HEK293T (cell line): ENCODE data around the gene ADAMTS17.

Experiments used
- ARNT ChIP-seq: fragments of 450-650 bp; IDR thresholded peaks from 2 replicates; pipeline ENCODE4 v1.6.1; 2017; ENCODE audit warnings: mild to moderate bottlenecking
- BHLHE40 ChIP-seq: fragments of 450-650 bp; IDR thresholded peaks from 2 replicates; pipeline ENCODE4 v1.6.1; 2016; ENCODE audit warnings: mild to moderate bottlenecking, moderate library complexity, borderline replicate concordance
- CTBP1 ChIP-seq: fragments of 450-650 bp; IDR thresholded peaks from 2 replicates; pipeline ENCODE4 v1.6.1; 2016; ENCODE audit warnings: borderline replicate concordance
- ELF4 ChIP-seq: fragments of 450-650 bp; IDR thresholded peaks from 2 replicates; pipeline ENCODE4 v1.6.1; 2017; ENCODE audit warnings: antibody characterized with exemption
- FOXM1 ChIP-seq: fragments of 450-650 bp; IDR thresholded peaks from 2 replicates; pipeline ENCODE4 v1.6.1; 2017; ENCODE audit warnings: mild to moderate bottlenecking, borderline replicate concordance
- L3MBTL2 ChIP-seq: fragments of 450-650 bp; conservative IDR thresholded peaks from 2 replicates; pipeline ENCODE4 v1.6.1; 2016; ENCODE audit warnings: mild to moderate bottlenecking
- LEF1 ChIP-seq: fragments of 450-650 bp; IDR thresholded peaks from 2 replicates; pipeline ENCODE4 v1.6.1; 2017; ENCODE audit warnings: mild to moderate bottlenecking, borderline replicate concordance
- NFRKB ChIP-seq: fragments of 450-650 bp; IDR thresholded peaks from 2 replicates; pipeline ENCODE4 v1.6.1; 2016; ENCODE audit warnings: mild to moderate bottlenecking, moderate library complexity
- SP1 ChIP-seq: fragments of 450-650 bp; IDR thresholded peaks from 2 replicates; pipeline ENCODE4 v1.6.1; 2017
- TARDBP ChIP-seq: fragments of 450-650 bp; IDR thresholded peaks from 2 replicates; pipeline ENCODE4 v1.6.1; 2016
- ZNF384 ChIP-seq: fragments of 450-650 bp; IDR thresholded peaks from 2 replicates; pipeline ENCODE4 v1.6.1; 2016
- TF ChIP-seq, protein P1 (sequence below): fragments of 450-650 bp; IDR thresholded peaks from 2 replicates; pipeline ENCODE4 v1.6.1; 2016

DNA sequence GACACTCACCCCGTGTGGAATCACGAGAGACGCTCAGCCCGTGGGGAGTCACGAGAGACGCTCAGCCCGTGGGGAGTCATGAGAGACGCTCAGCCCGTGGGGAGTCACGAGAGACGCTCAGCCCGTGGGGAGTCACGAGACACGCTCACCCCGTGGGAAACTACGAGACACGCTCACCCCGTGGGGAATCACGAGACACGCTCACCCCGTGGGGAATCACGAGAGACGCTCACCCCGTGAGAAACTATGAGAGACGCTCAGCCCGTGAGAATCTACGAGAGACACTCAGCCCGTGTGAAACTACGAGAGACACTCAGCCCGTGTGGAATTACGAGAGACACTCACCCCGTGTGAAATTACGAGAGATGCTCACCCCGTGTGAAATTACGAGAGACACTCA, 49.8 kb downstream of the ADAMTS17 start:
- TF ChIP-seq FOXM1 (no peak), ZNF384 (no peak), NFRKB (no peak), ELF4 (no peak), BHLHE40 (no peak), LEF1 (no peak), SP1 (no peak), TARDBP (no peak), CTBP1 (no peak), ARNT (no peak), L3MBTL2 (no peak)
- TF ChIP-seq, protein P1, sequence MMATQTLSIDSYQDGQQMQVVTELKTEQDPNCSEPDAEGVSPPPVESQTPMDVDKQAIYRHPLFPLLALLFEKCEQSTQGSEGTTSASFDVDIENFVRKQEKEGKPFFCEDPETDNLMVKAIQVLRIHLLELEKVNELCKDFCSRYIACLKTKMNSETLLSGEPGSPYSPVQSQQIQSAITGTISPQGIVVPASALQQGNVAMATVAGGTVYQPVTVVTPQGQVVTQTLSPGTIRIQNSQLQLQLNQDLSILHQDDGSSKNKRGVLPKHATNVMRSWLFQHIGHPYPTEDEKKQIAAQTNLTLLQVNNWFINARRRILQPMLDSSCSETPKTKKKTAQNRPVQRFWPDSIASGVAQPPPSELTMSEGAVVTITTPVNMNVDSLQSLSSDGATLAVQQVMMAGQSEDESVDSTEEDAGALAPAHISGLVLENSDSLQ: no peak
